ENCODE data around the gene RNF17. TPM values are rescaled to one million over a fixed set of nuclear protein-coding genes. Genes with fewer than 3 reads are reported as not detected.

The RNF17 gene
- total and polyA plus RNA-seq, 2 of the 8 experiments (the other 6 are each of a cell fraction or from before 2014, with no cell fraction given): not detected

DNA sequence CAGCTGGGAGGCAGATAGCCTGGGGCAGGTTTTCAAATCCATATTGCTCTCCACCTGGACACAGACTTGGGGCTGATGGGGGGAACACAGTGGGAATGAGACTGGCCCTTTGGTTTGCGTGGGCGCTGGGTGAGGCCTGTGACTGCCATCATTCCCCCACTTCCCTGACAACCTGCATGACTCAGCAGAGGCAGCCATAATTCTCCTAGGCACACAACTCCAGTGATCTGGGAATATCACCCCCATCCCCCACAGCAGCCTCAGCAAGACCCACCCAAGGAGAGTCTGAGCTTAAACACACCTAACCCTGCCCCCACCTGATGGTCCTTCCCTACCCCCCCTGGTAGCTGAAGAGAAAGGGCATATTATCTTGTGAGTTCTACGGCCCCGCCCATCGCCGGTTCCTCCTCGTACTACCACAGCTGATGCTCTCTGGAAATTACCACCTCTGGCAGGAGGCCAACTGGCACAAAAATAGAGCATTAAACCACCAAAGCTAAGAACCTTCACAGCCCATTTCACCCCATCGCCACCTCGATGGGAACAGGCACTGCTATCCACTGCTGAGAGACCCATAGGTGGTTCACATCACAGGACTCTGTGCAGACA, 71.0 kb downstream of the RNF17 start:
- H4K91ac ChIP-seq (replicated peaks; ENCODE audit: insufficient read length, low read length): no peak overlapping the region
- H3K23ac ChIP-seq (ENCODE audit: insufficient read length): no peak overlapping the region
- H2BK120ac ChIP-seq (replicated peaks; ENCODE audit: low read depth, low read length): no peak overlapping the region
- H3K27me3 ChIP-seq (replicated peaks in 1 of 4; ENCODE audit: control insufficient read depth in 3 of 4, extremely low read depth in 1 of 4, insufficient read depth in 3 of 4, low read length in 3 of 4): no peaks in the 10 kb centered on the region
- no peak overlapping the region for H2BK5ac ChIP-seq (ENCODE audit: low read depth, low read length)
- ChIA-PET POLR2A (ENCODE audit: partially characterized antibody) (no interaction called here), CTCF (ENCODE audit: partially characterized antibody) (interaction anchor here (0.6 to 1.3 kb wide), 2 partner anchors 11 to 49 kb away, joined by 3 read pairs; no protein-coding TSS in a partner anchor)
- H4K5ac ChIP-seq (ENCODE audit: insufficient read length, low read depth, low read length): no peak overlapping the region
- no peaks in the 10 kb centered on the region for H4K20me1 ChIP-seq (replicated peaks in 1 of 2; ENCODE audit: control insufficient read depth in 1 of 2, insufficient read depth in 2 of 2, low read length in 2 of 2)
- no peak overlapping the region for H3K4me2 ChIP-seq (ENCODE audit: insufficient read depth in 1 of 2, low read depth in 2 of 2, low read length in 2 of 2)
- H3K23me2 ChIP-seq (ENCODE audit: low read depth, low read length): no peaks in the 10 kb centered on the region
- no peak for DNase-seq (ENCODE audit: low read depth in 1 of 2, low spot score in 2 of 2)
- H2BK15ac ChIP-seq (ENCODE audit: low read length): no peak overlapping the region
- WGBS, 2 experiments (ENCODE audit: extremely low coverage in 1 of 2, insufficient coverage in 1 of 2, insufficient read length in 1 of 2, insufficient replicate concordance in 2 of 2, low coverage in 1 of 2, low lambda C conversion rate in 2 of 2, missing lambda C conversion rate in 1 of 2): 90% methylated on average over 9 of the region's 9 CpGs; no CpG with 5 or more reads in 1 of the 2 experiments
- no peak overlapping the region for H4K8ac ChIP-seq (ENCODE audit: extremely low read depth, insufficient read depth, low read length)
- H3K18ac ChIP-seq (ENCODE audit: extremely low read depth, low read length): no peak overlapping the region
- peak overlapping the region; percentile 32; the same call in 1 of the 2 replicates for H2AFZ ChIP-seq (ENCODE audit: low read length)
- no peak overlapping the region for H2BK20ac ChIP-seq (ENCODE audit: low read length)
- no peak overlapping the region for H2BK12ac ChIP-seq (ENCODE audit: low read depth, low read length)
- no peak overlapping the region for H3K56ac ChIP-seq (replicated peaks; ENCODE audit: insufficient read length, low read depth, low read length)
- H3K9ac ChIP-seq (replicated peaks in 1 of 4; ENCODE audit: extremely low read depth in 1 of 4, low read depth in 3 of 4, low read length in 3 of 4): no peak overlapping the region
- H3K4me1 ChIP-seq (replicated peaks in 1 of 4; ENCODE audit: control insufficient read depth in 3 of 4, insufficient read depth in 4 of 4, low read length in 3 of 4): no peaks in the 10 kb centered on the region
- H3K4ac ChIP-seq (replicated peaks; ENCODE audit: insufficient read length, low read depth, low read length): no peak overlapping the region
- H3K79me1 ChIP-seq (ENCODE audit: low read depth, low read length): no peaks in the 10 kb centered on the region
- no peaks in the 10 kb centered on the region for H3K9me3 ChIP-seq (ENCODE audit: insufficient read depth in 2 of 2, low read depth in 1 of 2, low read length in 1 of 2)
- H3K36me3 ChIP-seq (ENCODE audit: control insufficient read depth in 2 of 4, insufficient read depth in 4 of 4, low read length in 3 of 4): no peaks in the 10 kb centered on the region
- H3K27ac ChIP-seq (ENCODE audit: low read depth, low read length): no peak overlapping the region
- no peak overlapping the region for H3K14ac ChIP-seq (ENCODE audit: insufficient read length)
- H3K79me2 ChIP-seq (ENCODE audit: control insufficient read depth in 1 of 2, insufficient read depth in 2 of 2, low read length in 2 of 2): no peaks in the 10 kb centered on the region
- H3K4me3 ChIP-seq (ENCODE audit: extremely low read depth in 1 of 4, insufficient read depth in 2 of 4, low read depth in 3 of 4, low read length in 4 of 4): no peak overlapping the region
- no peak for FAIRE-seq
- H2AK5ac ChIP-seq (ENCODE audit: low read depth, low read length): no peak overlapping the region
- TF ChIP-seq SAP30 (IDR thresholded peaks at IDR 0.05; ENCODE audit: insufficient read depth, insufficient replicate concordance, low read length) (no peak), POU5F1 (IDR thresholded peaks at IDR 0.05; ENCODE audit: low read depth, low read length) (no peak), RAD21 (IDR thresholded peaks at IDR 0.05 in 1 of 2, conservative IDR thresholded peaks at IDR 0.05 in 1 of 2; ENCODE audit: low read depth in 2 of 2, low read length in 2 of 2) (no peak), EP300 (IDR thresholded peaks at IDR 0.05; ENCODE audit: borderline replicate concordance in 1 of 2, low read depth in 2 of 2, low read length in 2 of 2) (no peak), KDM1A (IDR thresholded peaks at IDR 0.05; ENCODE audit: borderline replicate concordance, low read length) (no peak), SRF (IDR thresholded peaks at IDR 0.05; ENCODE audit: low read depth, low read length) (no peak), EGR1 (IDR thresholded peaks at IDR 0.05; ENCODE audit: borderline replicate concordance, low read depth, low read length) (no peak), MAFK (IDR thresholded peaks at IDR 0.05; ENCODE audit: low read depth, low read length) (no peak)
- TF ChIP-seq, protein P1, sequence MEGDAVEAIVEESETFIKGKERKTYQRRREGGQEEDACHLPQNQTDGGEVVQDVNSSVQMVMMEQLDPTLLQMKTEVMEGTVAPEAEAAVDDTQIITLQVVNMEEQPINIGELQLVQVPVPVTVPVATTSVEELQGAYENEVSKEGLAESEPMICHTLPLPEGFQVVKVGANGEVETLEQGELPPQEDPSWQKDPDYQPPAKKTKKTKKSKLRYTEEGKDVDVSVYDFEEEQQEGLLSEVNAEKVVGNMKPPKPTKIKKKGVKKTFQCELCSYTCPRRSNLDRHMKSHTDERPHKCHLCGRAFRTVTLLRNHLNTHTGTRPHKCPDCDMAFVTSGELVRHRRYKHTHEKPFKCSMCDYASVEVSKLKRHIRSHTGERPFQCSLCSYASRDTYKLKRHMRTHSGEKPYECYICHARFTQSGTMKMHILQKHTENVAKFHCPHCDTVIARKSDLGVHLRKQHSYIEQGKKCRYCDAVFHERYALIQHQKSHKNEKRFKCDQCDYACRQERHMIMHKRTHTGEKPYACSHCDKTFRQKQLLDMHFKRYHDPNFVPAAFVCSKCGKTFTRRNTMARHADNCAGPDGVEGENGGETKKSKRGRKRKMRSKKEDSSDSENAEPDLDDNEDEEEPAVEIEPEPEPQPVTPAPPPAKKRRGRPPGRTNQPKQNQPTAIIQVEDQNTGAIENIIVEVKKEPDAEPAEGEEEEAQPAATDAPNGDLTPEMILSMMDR (IDR thresholded peaks at IDR 0.05; ENCODE audit: control extremely low read depth in 1 of 3, insufficient read depth in 1 of 3, low read depth in 1 of 3, low read length in 3 of 3): no peak
